DLD1 (cell line): ENCODE data around the gene CERS6.
"Not testable (repeated sequence)": the region's sequence is repeated elsewhere in the genome, so short reads cannot be mapped to it uniquely, and the experiment has no call there.

Source experiments
- in situ Hi-C: cut with HindIII; loops from 2 replicates; pipeline ENCODE4 v1.10.0; 2017; ENCODE audit warnings: low sequenced_read_pairs

The CERS6 gene

DNA sequence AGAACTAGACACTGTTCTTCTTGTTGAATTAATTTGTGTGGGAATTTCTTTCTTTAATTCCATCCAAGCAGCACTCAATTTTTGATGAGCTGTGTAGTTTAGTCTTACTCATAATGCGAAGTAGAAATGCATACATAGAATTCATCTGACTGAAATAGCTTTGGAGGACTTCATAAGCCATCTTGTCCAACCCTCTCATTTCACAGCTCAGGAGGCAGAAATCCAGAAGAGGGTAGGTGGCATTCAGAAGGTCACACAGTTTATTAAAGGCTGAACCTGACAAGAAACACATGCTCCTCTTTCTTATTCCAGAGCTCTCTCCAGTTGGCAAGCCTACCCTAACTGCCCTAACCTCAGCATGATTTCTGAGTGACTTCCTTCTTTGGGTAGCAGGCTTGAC is 177.1 kb downstream of the CERS6 start:
- in situ Hi-C loops: no loop called here

GRCh38 chr2:168633895-168634294 is 177.8 kb downstream of the CERS6 start:
- in situ Hi-C loops: no loop called here

DNA sequence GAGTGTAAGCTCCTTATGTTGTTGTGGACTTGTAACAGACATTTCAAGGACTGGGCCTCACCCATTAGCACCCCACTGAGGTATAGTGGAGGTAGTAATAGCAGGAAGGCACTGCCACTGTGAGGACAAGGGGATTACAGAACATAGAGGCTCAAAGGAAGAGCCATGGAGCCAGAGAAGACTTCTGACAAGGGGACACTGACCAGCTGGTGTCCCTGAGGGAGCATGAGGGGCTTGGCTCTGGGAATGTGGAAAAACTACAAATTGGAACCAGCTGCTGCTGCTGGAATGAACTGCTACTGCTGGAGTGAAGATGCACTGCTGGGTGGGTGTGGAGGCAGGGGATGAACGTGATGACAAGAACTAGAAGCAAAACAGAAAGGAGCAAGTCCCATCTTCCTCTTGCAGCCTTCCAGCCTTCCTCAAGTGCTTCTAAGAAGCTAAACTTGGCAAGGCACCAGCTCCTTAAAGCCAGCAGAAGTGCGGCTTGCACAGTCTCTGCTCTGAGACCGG is 179.0 kb downstream of the CERS6 start:
- in situ Hi-C loops: no loop called here

- in situ Hi-C loops: no loop called here
Observed at GRCh38 chr2:168639018-168639417, 182.9 kb downstream of the CERS6 start.

DNA sequence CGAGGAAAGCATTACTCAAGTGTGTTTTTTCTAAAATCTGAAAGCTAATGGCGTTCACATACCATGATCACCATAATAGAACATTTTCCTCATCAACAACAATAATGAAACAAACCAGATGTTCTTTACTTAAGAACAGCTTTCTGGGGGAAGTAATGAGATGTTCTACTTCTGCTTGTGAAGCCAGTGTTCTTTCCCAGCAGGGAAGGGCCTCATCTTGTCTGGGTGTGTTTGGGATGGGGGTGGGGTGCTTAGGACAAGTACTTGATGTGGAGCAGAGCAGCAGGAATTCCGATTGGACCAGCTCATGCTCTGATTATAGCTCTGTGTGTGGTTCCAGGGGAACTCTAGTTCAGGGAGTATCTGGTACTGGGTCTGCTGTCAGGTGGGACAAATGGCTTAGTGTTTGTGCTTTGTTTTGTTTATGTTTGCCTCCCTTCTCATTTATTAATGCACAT is 183.4 kb downstream of the CERS6 start:
- in situ Hi-C loops: no loop called here

DNA sequence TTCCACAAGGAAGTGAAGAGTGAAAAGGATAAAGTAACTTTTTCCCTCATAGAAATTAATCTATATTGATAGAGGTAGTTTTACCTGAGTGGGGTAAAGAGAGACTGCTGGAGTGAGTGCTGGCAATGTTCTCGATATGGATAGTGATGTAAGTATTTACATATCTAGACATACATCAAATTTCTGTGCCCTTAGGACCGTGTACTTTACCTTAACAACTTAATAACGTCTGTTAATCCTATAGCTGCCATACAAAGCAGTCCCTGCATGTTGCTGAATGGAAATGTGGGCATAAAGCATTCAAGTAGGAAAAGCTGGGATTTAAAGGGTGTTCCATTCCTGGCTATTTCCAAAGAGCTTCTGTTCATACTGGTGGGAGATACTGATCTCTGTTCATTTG is 184.0 kb downstream of the CERS6 start:
- in situ Hi-C loops: no loop called here

GRCh38 chr2:168641636-168642035 is 185.6 kb downstream of the CERS6 start:
- in situ Hi-C loops: no loop called here

- in situ Hi-C loops: no loop called here
Observed at GRCh38 chr2:168642873-168643272, 186.8 kb downstream of the CERS6 start.

DNA sequence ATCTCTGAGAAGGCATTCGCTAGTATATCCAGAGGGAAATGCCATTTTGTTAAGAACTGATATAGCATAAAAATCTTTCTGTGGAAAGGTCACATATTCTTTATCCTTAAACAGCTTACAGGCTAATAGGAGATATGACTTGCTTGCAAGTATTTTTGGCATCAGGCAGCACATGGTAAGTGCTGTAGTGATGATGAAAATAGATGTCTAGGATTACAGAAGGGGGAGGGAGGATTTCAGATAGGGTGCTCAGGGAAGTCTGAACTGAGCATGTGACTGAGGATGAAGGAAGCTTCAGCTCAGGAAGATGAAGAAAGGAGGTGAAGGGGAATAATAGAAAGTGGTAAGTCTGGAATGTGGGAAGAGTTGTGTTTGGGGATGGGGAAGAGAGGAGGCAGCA is 187.9 kb downstream of the CERS6 start:
- in situ Hi-C loops: no loop called here

DNA sequence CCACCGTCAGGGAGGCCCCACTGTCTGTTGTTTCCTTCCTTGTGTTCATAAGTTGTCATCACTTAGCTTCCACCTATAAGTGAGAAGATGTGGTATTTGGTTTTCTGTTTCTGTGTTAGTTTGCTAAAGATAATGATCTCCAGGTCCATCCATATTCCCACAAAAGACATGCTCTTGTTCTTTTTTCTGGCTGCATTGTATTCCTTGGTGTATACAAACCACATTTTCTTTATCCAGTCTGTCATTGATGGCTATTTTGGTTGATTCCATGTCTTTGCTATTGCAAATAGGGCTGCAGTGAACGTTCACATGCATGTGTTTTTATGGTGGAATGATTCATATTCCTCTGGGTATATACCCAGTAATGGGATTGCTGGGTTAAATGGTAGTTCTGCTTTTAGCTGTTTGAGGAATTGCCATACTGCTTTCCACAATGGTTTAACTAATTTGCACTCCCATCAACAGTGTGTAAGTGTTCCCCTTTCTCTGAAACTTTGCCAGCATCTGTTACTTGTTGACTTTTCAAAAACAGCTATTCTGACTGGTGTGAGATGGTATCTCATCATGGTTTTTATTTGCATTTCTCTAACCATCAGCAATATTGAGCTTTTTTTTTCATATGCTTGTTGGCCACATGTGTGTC is 189.7 kb downstream of the CERS6 start:
- in situ Hi-C loops: no loop called here

GRCh38 chr2:168649105-168649504 is 193.0 kb downstream of the CERS6 start:
- in situ Hi-C loops: no loop called here

- in situ Hi-C loops: no loop called here
Observed at GRCh38 chr2:168649562-168649961, 193.5 kb downstream of the CERS6 start.

DNA sequence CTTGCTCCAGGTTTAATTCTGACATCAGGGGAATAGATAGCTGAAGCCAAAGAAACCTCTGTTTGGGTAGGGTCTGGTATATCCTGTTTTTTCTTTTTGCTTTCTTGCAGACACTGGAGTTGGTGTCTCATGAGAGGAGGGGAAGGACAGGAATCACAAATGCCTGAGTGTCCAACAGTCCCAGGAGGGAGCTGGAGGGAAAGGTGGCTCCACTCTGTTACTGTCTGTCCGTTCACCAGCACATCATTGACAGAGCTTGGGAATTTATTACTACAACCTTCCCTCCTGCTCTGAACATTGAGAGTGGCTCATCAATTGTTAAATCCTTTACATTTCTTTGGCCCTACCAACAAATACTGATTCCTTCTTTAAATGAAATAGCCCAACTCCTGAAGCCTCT is 194.1 kb downstream of the CERS6 start:
- in situ Hi-C loops: no loop called here

- in situ Hi-C loops: no loop called here
Observed at GRCh38 chr2:168650781-168651180, 194.7 kb downstream of the CERS6 start.

GRCh38 chr2:168652997-168653921 is 197.2 kb downstream of the CERS6 start:
- in situ Hi-C loops: no loop called here

DNA sequence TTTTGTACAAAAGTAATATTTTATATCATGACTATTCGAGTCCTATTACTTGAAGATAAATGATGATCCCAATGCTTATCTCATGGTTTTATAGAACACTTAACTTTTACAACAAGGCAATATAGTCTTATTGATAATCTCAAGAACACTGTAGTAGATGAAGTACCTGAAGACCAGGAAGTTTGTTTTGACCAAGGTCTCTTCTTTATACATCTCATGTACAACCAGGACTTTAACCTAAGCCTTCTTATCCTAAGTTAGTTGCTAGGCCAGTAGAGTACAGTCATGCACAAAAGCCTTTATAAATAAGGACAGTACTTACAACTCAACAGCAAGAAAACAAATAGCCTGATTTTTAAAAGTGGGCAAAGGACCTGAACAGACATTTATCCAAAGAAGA is 198.6 kb downstream of the CERS6 start:
- in situ Hi-C loops: no loop called here

- in situ Hi-C loops: no loop called here
Observed at GRCh38 chr2:168655207-168655606, 199.1 kb downstream of the CERS6 start.

GRCh38 chr2:168657378-168657777 is 201.3 kb downstream of the CERS6 start:
- in situ Hi-C loops: not testable (repeated sequence)

DNA sequence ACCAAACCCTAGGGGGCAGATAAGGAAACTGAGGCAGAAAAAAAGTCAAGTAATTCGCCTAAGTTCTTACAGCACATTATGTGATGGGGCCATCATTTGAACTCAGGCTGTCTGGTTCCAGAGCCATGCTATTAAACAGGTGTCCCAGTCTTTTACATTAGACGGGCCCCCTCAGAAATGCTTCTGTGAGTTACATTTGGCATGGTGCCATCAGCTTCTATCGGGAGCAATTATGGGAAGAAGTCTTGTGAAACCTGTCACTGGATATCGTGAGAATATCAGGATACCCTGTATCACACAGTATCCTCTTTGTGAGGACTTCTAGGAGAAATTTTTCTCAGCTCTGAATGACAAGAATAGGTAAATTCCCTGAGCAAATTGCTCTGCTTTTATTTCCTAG is 202.6 kb downstream of the CERS6 start:
- in situ Hi-C loops: no loop called here

DNA sequence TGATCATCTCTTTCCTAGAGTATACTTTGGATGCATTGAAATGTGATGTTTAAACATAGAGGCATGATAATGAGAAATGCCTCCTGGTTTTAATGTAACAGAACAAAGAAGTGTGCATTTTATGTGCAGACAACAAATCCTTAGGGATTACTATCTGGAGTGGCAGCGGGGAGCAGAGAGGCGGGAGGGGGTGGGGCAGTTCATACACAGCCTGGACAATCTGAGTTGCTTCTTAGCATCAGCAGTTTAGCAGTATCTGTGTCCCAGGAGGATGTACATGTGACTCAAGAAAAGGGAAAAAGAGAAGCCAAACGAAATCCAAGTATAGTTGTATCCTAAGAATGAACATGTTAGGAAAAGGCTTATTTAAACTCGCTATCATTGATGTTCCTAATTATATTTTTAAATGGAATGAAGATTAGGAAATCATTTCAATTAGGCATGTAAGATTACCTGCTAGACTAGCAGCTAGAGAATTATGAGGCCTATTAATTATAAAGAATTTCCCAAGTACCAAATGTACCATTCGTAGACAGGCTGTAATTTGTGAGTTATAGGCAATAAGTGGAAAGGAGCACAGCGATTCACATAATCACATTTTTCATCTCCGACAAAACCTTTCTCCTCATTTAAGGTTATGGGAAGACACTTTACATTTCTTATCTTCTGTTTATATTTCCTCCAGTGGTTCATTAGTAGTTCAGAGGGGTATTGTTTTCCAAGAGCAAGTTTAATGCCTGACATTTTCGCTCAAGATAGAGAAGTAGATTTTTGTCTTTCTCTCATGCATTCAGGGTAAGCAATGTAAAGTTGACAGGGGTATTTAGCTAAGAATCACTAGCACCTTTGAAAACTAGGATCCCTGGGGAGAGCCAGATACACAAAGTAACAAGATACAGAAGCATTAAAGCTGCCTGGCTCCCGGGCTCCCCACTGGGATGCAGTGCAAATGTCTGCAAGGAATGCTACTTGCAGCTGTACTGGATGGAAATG is 205.1 kb downstream of the CERS6 start:
- in situ Hi-C loops: no loop called here

DNA sequence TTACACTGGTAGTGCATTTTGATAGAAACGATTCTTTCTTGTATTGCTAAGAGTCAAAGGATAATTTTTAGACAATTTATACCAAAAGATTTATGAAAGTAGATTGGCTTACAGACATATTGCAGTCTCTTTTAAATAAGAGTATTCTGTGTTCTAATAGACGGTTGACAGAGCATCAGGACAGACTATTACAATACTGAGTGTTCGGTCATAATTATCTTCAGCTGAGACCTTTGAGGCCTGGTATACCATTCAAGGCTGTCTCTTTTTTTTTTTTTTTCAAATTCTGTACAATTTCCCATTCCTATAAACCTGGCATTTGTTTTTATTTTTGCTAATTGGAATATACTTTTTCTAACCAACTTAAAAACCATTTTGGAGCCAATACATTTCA is 205.8 kb downstream of the CERS6 start:
- in situ Hi-C loops: no loop called here
